HepG2 (cell line): ENCODE measurements around the gene PRIMA1.

Experiments used
- CTCF ChIP-seq: sonication (generic); formaldehyde crosslinking; IDR thresholded peaks from 2 replicates; pipeline ENCODE4 v1.5.0; 2020; ENCODE audit warnings: mild to moderate bottlenecking, missing genetic modification reagents, moderate library complexity
- ZNF530 ChIP-seq: sonication (generic); formaldehyde crosslinking; IDR thresholded peaks from 2 replicates; pipeline ENCODE4 v1.5.0; 2020; ENCODE audit warnings: low read depth, mild to moderate bottlenecking, missing genetic modification reagents
- TF ChIP-seq, protein P1 (sequence below): conservative IDR thresholded peaks from 2 replicates; pipeline ENCODE4 v1.6.1; 2018; ENCODE audit warnings: missing genetic modification reagents
- TF ChIP-seq, protein P2 (sequence below): sonication (generic); formaldehyde crosslinking; IDR thresholded peaks from 2 replicates; pipeline ENCODE4 v1.5.1; 2020; ENCODE audit warnings: missing genetic modification reagents, mild to moderate bottlenecking, borderline replicate concordance

GRCh38 chr14:93794756-93795155 lies 6.5 kb upstream of the PRIMA1 start:
- TF ChIP-seq ZNF530 (CRISPR knock-in tag), result no peak
- TF ChIP-seq, protein P1, sequence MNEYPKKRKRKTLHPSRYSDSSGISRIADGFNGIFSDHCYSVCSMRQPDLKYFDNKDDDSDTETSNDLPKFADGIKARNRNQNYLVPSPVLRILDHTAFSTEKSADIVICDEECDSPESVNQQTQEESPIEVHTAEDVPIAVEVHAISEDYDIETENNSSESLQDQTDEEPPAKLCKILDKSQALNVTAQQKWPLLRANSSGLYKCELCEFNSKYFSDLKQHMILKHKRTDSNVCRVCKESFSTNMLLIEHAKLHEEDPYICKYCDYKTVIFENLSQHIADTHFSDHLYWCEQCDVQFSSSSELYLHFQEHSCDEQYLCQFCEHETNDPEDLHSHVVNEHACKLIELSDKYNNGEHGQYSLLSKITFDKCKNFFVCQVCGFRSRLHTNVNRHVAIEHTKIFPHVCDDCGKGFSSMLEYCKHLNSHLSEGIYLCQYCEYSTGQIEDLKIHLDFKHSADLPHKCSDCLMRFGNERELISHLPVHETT, result no peak
- TF ChIP-seq, protein P2, sequence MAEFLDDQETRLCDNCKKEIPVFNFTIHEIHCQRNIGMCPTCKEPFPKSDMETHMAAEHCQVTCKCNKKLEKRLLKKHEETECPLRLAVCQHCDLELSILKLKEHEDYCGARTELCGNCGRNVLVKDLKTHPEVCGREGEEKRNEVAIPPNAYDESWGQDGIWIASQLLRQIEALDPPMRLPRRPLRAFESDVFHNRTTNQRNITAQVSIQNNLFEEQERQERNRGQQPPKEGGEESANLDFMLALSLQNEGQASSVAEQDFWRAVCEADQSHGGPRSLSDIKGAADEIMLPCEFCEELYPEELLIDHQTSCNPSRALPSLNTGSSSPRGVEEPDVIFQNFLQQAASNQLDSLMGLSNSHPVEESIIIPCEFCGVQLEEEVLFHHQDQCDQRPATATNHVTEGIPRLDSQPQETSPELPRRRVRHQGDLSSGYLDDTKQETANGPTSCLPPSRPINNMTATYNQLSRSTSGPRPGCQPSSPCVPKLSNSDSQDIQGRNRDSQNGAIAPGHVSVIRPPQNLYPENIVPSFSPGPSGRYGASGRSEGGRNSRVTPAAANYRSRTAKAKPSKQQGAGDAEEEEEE (CRISPR knock-in tag), result no peak
- TF ChIP-seq CTCF, result no peak
